ENCODE measurements around the gene TLE2. TPM values are rescaled to one million over a fixed set of nuclear protein-coding genes. Genes with fewer than 3 reads are reported as not detected.

TLE2 gene
- polyA plus RNA-seq, 1 of the 3 experiments (the other 2 are of a cell fraction), result 2.3 TPM

DNA sequence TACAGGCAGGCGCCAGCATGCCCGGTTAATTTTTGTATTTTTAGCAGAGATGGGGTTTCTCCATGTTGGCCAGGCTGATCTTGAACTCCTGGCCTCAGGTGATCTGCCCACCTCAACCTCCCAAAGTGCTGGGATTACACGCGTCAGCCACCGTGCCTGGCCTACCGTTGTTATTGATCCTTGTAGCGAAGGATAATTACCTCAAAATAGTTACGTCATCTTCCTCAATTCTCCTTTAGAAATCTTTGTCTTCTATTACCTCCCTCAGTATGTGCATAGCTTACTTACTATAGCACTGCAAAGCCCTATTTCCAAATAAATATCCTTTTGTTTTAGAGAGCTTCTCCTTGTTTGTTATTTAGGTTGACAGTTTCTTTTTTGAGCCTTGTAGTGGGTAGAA lies 61.1 kb downstream of the TLE2 start:
- ChIA-PET CTCF (interaction anchor here (1.0 to 10.7 kb wide), 11 partner anchors 9 to 196 kb away, joined by 3 to 154 read pairs (median 6); no protein-coding TSS in a partner anchor), POLR2A (interaction anchor here (1.4 kb wide), 1 partner anchor 38 kb away, joined by 5 read pairs; no protein-coding TSS in a partner anchor)
- peaks cover 0 to 4% of the 10 kb centered on the region in 2 experiments; a peak in 1 of 4 replicates for H3K4me1 ChIP-seq (ENCODE audit: control insufficient read depth in 1 of 2, insufficient read depth in 2 of 2, low read depth in 1 of 2, low read length in 1 of 2)
- H3K27ac ChIP-seq (ENCODE audit: low read depth in 2 of 2, low read length in 1 of 2), result no peak overlapping the region
- TF ChIP-seq RCOR1 (IDR thresholded peaks at IDR 0.05; ENCODE audit: low read length) (no peak), RAD21 (IDR thresholded peaks at IDR 0.05; ENCODE audit: low read length) (no peak), ELF1 (IDR thresholded peaks at IDR 0.05) (no peak), CHD2 (IDR thresholded peaks at IDR 0.05; ENCODE audit: low read length, partially characterized antibody) (no peak), NFIC (IDR thresholded peaks at IDR 0.05; ENCODE audit: borderline replicate concordance) (no peak), NRF1 (IDR thresholded peaks at IDR 0.05; ENCODE audit: low read depth, low read length) (no peak), GATA2 (CRISPR knock-in tag; IDR thresholded peaks at IDR 0.05) (no peak), TCF12 (IDR thresholded peaks at IDR 0.05) (no peak), POLR2AphosphoS5 (IDR thresholded peaks at IDR 0.05; ENCODE audit: low read depth, low read length) (no peak)
- TF ChIP-seq, protein P1, sequence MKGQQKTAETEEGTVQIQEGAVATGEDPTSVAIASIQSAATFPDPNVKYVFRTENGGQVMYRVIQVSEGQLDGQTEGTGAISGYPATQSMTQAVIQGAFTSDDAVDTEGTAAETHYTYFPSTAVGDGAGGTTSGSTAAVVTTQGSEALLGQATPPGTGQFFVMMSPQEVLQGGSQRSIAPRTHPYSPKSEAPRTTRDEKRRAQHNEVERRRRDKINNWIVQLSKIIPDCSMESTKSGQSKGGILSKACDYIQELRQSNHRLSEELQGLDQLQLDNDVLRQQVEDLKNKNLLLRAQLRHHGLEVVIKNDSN (IDR thresholded peaks at IDR 0.05; ENCODE audit: borderline replicate concordance, low read depth), result no peak
- TF ChIP-seq, protein P2, sequence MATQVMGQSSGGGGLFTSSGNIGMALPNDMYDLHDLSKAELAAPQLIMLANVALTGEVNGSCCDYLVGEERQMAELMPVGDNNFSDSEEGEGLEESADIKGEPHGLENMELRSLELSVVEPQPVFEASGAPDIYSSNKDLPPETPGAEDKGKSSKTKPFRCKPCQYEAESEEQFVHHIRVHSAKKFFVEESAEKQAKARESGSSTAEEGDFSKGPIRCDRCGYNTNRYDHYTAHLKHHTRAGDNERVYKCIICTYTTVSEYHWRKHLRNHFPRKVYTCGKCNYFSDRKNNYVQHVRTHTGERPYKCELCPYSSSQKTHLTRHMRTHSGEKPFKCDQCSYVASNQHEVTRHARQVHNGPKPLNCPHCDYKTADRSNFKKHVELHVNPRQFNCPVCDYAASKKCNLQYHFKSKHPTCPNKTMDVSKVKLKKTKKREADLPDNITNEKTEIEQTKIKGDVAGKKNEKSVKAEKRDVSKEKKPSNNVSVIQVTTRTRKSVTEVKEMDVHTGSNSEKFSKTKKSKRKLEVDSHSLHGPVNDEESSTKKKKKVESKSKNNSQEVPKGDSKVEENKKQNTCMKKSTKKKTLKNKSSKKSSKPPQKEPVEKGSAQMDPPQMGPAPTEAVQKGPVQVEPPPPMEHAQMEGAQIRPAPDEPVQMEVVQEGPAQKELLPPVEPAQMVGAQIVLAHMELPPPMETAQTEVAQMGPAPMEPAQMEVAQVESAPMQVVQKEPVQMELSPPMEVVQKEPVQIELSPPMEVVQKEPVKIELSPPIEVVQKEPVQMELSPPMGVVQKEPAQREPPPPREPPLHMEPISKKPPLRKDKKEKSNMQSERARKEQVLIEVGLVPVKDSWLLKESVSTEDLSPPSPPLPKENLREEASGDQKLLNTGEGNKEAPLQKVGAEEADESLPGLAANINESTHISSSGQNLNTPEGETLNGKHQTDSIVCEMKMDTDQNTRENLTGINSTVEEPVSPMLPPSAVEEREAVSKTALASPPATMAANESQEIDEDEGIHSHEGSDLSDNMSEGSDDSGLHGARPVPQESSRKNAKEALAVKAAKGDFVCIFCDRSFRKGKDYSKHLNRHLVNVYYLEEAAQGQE (IDR thresholded peaks at IDR 0.05; ENCODE audit: low read depth, low read length), result no peak
- TF ChIP-seq, protein P3, sequence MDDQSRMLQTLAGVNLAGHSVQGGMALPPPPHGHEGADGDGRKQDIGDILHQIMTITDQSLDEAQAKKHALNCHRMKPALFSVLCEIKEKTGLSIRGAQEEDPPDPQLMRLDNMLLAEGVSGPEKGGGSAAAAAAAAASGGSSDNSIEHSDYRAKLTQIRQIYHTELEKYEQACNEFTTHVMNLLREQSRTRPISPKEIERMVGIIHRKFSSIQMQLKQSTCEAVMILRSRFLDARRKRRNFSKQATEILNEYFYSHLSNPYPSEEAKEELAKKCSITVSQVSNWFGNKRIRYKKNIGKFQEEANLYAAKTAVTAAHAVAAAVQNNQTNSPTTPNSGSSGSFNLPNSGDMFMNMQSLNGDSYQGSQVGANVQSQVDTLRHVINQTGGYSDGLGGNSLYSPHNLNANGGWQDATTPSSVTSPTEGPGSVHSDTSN (IDR thresholded peaks at IDR 0.05), result no peak
- H3K4me3 ChIP-seq (ENCODE audit: low read depth in 2 of 2, low read length in 1 of 2), result no peak overlapping the region
- H2AFZ ChIP-seq (ENCODE audit: low read depth), result no peak overlapping the region
- H3F3A ChIP-seq (replicated peaks; ENCODE audit: insufficient read depth), result no peaks in the 10 kb centered on the region
- no peaks in the 10 kb centered on the region for H4K20me1 ChIP-seq (ENCODE audit: insufficient read depth)
- WGBS (ENCODE audit: low lambda C conversion rate), result 89% methylated on average over 8 of the region's 8 CpGs
- no peak for DNase-seq
- no peak overlapping the region for H3K9ac ChIP-seq
- H3K9me2 ChIP-seq, result no peaks in the 10 kb centered on the region
- no peaks in the 10 kb centered on the region for H3K27me3 ChIP-seq (ENCODE audit: insufficient read depth)
- no peaks in the 10 kb centered on the region for H3K9me3 ChIP-seq
- H3K36me3 ChIP-seq (replicated peaks in 1 of 2; ENCODE audit: control insufficient read depth in 1 of 2, insufficient read depth in 2 of 2, low read length in 1 of 2), result no peaks in the 10 kb centered on the region
- H3K4me2 ChIP-seq, result no peak overlapping the region
- H3K79me2 ChIP-seq (ENCODE audit: insufficient read depth), result no peaks in the 10 kb centered on the region

DNA sequence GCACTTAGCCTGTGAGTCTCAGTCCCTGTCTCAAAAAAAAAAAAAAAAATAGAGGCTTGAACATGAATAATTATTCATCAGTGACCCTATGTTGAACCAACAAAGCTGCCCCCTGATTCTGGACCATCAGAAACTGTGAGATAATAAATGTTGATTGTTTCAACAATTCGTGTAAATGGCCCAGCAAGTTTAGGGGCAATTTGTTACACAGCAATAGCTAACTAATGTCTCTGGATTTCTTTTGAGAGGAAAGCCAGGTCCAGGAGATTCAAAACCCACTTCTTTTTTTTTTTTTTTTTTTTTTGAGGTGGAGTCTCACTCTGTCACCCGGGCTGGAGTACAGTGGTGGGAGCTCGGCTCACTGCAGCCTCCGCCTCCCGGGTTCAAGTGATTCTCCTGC lies 64.2 kb downstream of the TLE2 start:
- H3K27me3 ChIP-seq (ENCODE audit: insufficient read depth), result 0 out of 2 replicates have a peak, but pooled peaks cover 1% of the 10 kb centered on the region
- H3F3A ChIP-seq (replicated peaks; ENCODE audit: insufficient read depth), result no peaks in the 10 kb centered on the region
- no peak overlapping the region for H3K9ac ChIP-seq
- 74% methylated on average over 5 of the region's 5 CpGs for WGBS (ENCODE audit: low lambda C conversion rate)
- ChIA-PET CTCF (interaction anchor here (0.7 to 10.7 kb wide), 11 partner anchors 14 to 294 kb away, joined by 3 to 154 read pairs (median 3); no protein-coding TSS in a partner anchor), POLR2A (no interaction called here)
- H3K79me2 ChIP-seq (ENCODE audit: insufficient read depth), result no peaks in the 10 kb centered on the region
- no peak overlapping the region for H3K4me3 ChIP-seq (ENCODE audit: low read depth in 2 of 2, low read length in 1 of 2)
- H3K4me2 ChIP-seq, result no peak overlapping the region
- peaks cover 0 to 4% of the 10 kb centered on the region in 2 experiments; a peak in 1 of 4 replicates for H3K4me1 ChIP-seq (ENCODE audit: control insufficient read depth in 1 of 2, insufficient read depth in 2 of 2, low read depth in 1 of 2, low read length in 1 of 2)
- no peak overlapping the region for H3K27ac ChIP-seq (ENCODE audit: low read depth in 2 of 2, low read length in 1 of 2)
- DNase-seq, result no peak
- no peak overlapping the region for H2AFZ ChIP-seq (ENCODE audit: low read depth)
- no peaks in the 10 kb centered on the region for H3K9me3 ChIP-seq
- no peaks in the 10 kb centered on the region for H3K9me2 ChIP-seq
- H3K36me3 ChIP-seq (replicated peaks in 1 of 2; ENCODE audit: control insufficient read depth in 1 of 2, insufficient read depth in 2 of 2, low read length in 1 of 2), result no peaks in the 10 kb centered on the region
- no peaks in the 10 kb centered on the region for H4K20me1 ChIP-seq (ENCODE audit: insufficient read depth)
- no peak for TF ChIP-seq NFIC (IDR thresholded peaks at IDR 0.05; ENCODE audit: borderline replicate concordance)
- no peak for TF ChIP-seq TEAD4 (IDR thresholded peaks at IDR 0.05; ENCODE audit: borderline replicate concordance, insufficient read depth)
- TF ChIP-seq MXI1 (IDR thresholded peaks at IDR 0.05; ENCODE audit: low read depth, low read length), result no peak
- TF ChIP-seq, protein P1 (IDR thresholded peaks at IDR 0.05; ENCODE audit: borderline replicate concordance, low read depth), result no peak
- TF ChIP-seq, protein P3 (IDR thresholded peaks at IDR 0.05), result no peak
- no peak for TF ChIP-seq RCOR1 (IDR thresholded peaks at IDR 0.05; ENCODE audit: low read length)
- TF ChIP-seq POLR2AphosphoS5 (IDR thresholded peaks at IDR 0.05; ENCODE audit: low read depth, low read length), result no peak
- no peak for TF ChIP-seq TCF12 (IDR thresholded peaks at IDR 0.05)
- TF ChIP-seq, protein P4, sequence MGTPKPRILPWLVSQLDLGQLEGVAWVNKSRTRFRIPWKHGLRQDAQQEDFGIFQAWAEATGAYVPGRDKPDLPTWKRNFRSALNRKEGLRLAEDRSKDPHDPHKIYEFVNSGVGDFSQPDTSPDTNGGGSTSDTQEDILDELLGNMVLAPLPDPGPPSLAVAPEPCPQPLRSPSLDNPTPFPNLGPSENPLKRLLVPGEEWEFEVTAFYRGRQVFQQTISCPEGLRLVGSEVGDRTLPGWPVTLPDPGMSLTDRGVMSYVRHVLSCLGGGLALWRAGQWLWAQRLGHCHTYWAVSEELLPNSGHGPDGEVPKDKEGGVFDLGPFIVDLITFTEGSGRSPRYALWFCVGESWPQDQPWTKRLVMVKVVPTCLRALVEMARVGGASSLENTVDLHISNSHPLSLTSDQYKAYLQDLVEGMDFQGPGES (IDR thresholded peaks at IDR 0.05; ENCODE audit: low read depth, low read length), result no peak
